Gastrocnemius medialis (tissue), 4 donors: ENCODE measurements around the gene SCGB1D2. TPM values are rescaled to one million over a fixed set of nuclear protein-coding genes. Genes with fewer than 3 reads are reported as not detected.
"Not testable (repeated sequence)": the region's sequence is repeated elsewhere in the genome, so short reads cannot be mapped to it uniquely, and the experiment has no call there.

Experiments used
- ATAC-seq, 2 donors: fragments of 150-250 bp; one replicate each; pipeline ENCODE4 v1.9.1; 2016
- DNase-seq, 2 donors: peaks; one replicate each; pipeline ENCODE4 v3.0.0-alpha.2; 2019
- H3K27ac ChIP-seq, 4 donors: fragments of 200-600 bp; sonication (generic); 1 replicate in 1 of 4; 2 replicates in 3 of 4; pipeline ENCODE4 v1.5.1; 2016 to 2018; ENCODE audit warnings: mild to moderate bottlenecking in 2 of 4, moderate library complexity in 1 of 4
- H3K27me3 ChIP-seq, 3 donors: fragments of 200-600 bp; sonication (generic) in 2 of 3; 1 replicate in 1 of 3; 2 replicates in 2 of 3; pipeline versions ENCODE4 v1.5.1 to v1.6.0; 2016 to 2019; ENCODE audit warnings: mild to moderate bottlenecking in 1 of 3, moderate library complexity in 1 of 3
- H3K36me3 ChIP-seq, 2 donors: fragments of 200-600 bp; sonication (generic) in 1 of 2; one replicate each; pipeline ENCODE4 v1.5.1; 2017 to 2018
- H3K4me1 ChIP-seq, 2 donors: fragments of 200-600 bp; sonication (generic) in 1 of 2; one replicate each; pipeline ENCODE4 v1.5.1; 2016 to 2017; ENCODE audit warnings: mild to moderate bottlenecking in 2 of 2
- H3K4me3 ChIP-seq, 4 donors: fragments of 200-600 bp; sonication (generic) in 3 of 4; 1 replicate in 1 of 4; 2 replicates in 3 of 4; pipeline ENCODE4 v1.5.1; 2016 to 2019; ENCODE audit warnings: mild to moderate bottlenecking in 2 of 4
- H3K9me3 ChIP-seq, 3 donors: fragments of 200-600 bp; sonication (generic) in 2 of 3; 1 replicate in 1 of 3; 2 replicates in 2 of 3; pipeline ENCODE4 v1.5.1; 2016 to 2019
- POLR2A ChIP-seq, 2 donors: fragments of 450-650 bp; IDR thresholded peaks; one replicate each; pipeline ENCODE4 v1.6.1; 2017; ENCODE audit warnings: antibody characterized with exemption in 2 of 2, mild to moderate bottlenecking in 2 of 2, moderate library complexity in 2 of 2
- in situ Hi-C, 4 donors: fragments of 200-750 bp; cut with MboI; loops; one replicate each; pipeline versions ENCODE4 v1.15.0 to v1.8.0; 2017; ENCODE audit warnings: low sequenced_read_pairs in 4 of 4
- intact Hi-C: fragments of 100-400 bp; cut with DNase I; formaldehyde crosslinking; loops from one replicate; pipeline ENCODE4 v1.15.1; 2023; ENCODE audit warnings: low total_unique reads
- total RNA-seq, 4 donors: library from RNA; depleted of rRNA; stranded (reverse); fragments of >200 nt; gene quantifications; one replicate each; pipeline versions ENCODE4 v1.1.0 to v1.2.3, GENCODE V29; 2016
- TF ChIP-seq, protein P1 (sequence below), 5 experiments: fragments of 450-650 bp in 3 of 5; fragments of 200-600 bp in 2 of 5; sonication (generic) in 2 of 5; IDR thresholded peaks in 4 of 5; conservative IDR thresholded peaks in 1 of 5; 1 replicate in 4 of 5; 2 replicates in 1 of 5; pipeline ENCODE4 v1.5.1; 2016 to 2019; ENCODE audit warnings: antibody characterized with exemption in 5 of 5, mild to moderate bottlenecking in 3 of 5, moderate library complexity in 3 of 5

The SCGB1D2 gene
- total RNA-seq, result 1 to 10 TPM in 2 of 4 donors, not detected in 2; 2.2 to 3.0 TPM

DNA sequence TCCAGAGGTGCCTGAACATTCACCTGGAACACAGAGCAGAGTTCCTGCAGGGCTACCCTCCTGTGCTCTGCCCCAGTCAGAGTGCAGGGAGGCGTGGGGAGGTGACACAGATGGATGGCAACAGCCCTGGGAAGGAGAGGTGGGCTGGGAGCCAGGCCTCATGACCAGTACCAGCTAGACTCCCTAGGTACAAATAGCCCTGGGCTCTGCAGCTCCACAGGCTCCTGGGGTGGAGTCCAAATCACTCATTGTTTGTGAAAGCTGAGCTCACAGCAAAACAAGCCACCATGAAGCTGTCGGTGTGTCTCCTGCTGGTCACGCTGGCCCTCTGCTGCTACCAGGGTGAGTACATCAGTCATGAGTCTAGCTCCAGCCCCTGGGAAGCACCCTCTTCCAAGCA, at the start of gene SCGB1D2:
Gene SCGB1D2 (plus strand): TSS at position 219 of the 400 bp plus-strand sequence. CDS start 69 bp downstream, at position 288.
- TF ChIP-seq, protein P1, sequence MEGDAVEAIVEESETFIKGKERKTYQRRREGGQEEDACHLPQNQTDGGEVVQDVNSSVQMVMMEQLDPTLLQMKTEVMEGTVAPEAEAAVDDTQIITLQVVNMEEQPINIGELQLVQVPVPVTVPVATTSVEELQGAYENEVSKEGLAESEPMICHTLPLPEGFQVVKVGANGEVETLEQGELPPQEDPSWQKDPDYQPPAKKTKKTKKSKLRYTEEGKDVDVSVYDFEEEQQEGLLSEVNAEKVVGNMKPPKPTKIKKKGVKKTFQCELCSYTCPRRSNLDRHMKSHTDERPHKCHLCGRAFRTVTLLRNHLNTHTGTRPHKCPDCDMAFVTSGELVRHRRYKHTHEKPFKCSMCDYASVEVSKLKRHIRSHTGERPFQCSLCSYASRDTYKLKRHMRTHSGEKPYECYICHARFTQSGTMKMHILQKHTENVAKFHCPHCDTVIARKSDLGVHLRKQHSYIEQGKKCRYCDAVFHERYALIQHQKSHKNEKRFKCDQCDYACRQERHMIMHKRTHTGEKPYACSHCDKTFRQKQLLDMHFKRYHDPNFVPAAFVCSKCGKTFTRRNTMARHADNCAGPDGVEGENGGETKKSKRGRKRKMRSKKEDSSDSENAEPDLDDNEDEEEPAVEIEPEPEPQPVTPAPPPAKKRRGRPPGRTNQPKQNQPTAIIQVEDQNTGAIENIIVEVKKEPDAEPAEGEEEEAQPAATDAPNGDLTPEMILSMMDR (IDR thresholded peaks at IDR 0.05 in 4 of 5, conservative IDR thresholded peaks at IDR 0.05 in 1 of 5), result no peak
- no peak for TF ChIP-seq POLR2A (IDR thresholded peaks at IDR 0.05)
- DNase-seq, result peak; percentile 79 to 91
- peak; percentile 96 to 98 for ATAC-seq
- in situ Hi-C loops, result no loop called here
- Histone ChIP-seq H3K27me3 (peaks cover 0 to 5% (median 0%) of the 10 kb centered on the region in 3 donors), H3K4me3 (no peak within 1 kb of the TSS), H3K4me1 (peaks cover 0 to 4% of the 10 kb centered on the region in 2 donors), H3K36me3 (no peaks in the 10 kb centered on the region), H3K9me3 (no peaks in the 10 kb centered on the region), H3K27ac (peak within 1 kb of the TSS; percentile 70 to 84 (median 78))
- intact Hi-C loops, result no loop called here

DNA sequence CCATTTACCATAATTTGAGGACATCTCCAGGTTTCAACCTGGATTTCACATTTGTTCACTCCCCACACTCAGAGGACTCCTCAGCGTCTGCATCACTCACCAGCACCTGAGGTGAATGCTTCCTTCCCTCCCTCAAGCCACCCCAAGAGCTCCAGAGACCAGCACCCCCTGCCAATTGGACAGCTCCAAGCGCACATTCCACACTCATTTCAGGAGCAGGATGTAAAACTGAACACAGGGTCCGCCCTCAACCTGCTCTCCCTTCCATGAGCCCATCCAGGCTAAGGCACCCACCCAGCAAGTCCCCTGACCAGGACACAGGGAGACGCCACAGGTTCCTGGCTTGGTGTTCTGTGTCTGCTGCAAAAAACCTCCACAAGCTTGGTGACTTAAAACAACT, 48.1 kb upstream of the SCGB1D2 start:
- DNase-seq, result no peak
- in situ Hi-C loops, result no loop called here
- Histone ChIP-seq H3K4me3 (no peak overlapping the region), H3K9me3 (no peaks in the 10 kb centered on the region), H3K27me3 (no peaks in the 10 kb centered on the region), H3K4me1 (no peaks in the 10 kb centered on the region), H3K27ac (no peak overlapping the region), H3K36me3 (no peaks in the 10 kb centered on the region)
- no peak for ATAC-seq
- no peak for TF ChIP-seq POLR2A (IDR thresholded peaks at IDR 0.05)
- TF ChIP-seq, protein P1 (IDR thresholded peaks at IDR 0.05 in 4 of 5, conservative IDR thresholded peaks at IDR 0.05 in 1 of 5), result no peak
- intact Hi-C loops, result no loop called here

GRCh38 chr11:62195010-62195409, 47.0 kb upstream of the SCGB1D2 start:
- H3K9me3 ChIP-seq, ATAC-seq, in situ Hi-C loops, DNase-seq, intact Hi-C loops, H3K4me1 ChIP-seq, H3K4me3 ChIP-seq, H3K36me3 ChIP-seq, H3K27me3 ChIP-seq, H3K27ac ChIP-seq: not testable (repeated sequence)

DNA sequence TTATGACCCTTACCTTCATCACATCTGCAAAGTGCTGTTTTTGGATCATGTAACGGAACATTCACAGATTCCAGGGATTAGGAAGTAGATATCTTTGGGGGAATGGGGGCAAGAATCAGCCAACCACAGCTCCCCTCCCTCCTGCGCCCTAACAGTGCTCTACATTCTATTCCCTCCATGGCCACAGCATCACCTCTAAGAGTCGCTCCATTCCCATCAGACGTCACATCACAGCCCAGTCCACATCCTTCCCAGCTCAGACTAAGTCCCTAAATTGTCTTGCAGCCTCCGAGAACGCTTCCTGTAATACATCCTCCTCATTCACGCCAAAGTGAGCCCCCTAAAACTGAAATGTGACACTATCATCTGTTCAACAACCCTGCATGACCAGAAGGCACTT, 46.1 kb upstream of the SCGB1D2 start:
- Histone ChIP-seq H3K36me3 (no peaks in the 10 kb centered on the region), H3K27me3 (no peaks in the 10 kb centered on the region), H3K4me1 (no peaks in the 10 kb centered on the region), H3K9me3 (no peaks in the 10 kb centered on the region), H3K4me3 (no peak overlapping the region), H3K27ac (no peak overlapping the region)
- no peak for ATAC-seq
- TF ChIP-seq, protein P1 (IDR thresholded peaks at IDR 0.05 in 4 of 5, conservative IDR thresholded peaks at IDR 0.05 in 1 of 5), result no peak
- TF ChIP-seq POLR2A (IDR thresholded peaks at IDR 0.05), result no peak
- in situ Hi-C loops, result no loop called here
- intact Hi-C loops, result no loop called here
- DNase-seq, result no peak

DNA sequence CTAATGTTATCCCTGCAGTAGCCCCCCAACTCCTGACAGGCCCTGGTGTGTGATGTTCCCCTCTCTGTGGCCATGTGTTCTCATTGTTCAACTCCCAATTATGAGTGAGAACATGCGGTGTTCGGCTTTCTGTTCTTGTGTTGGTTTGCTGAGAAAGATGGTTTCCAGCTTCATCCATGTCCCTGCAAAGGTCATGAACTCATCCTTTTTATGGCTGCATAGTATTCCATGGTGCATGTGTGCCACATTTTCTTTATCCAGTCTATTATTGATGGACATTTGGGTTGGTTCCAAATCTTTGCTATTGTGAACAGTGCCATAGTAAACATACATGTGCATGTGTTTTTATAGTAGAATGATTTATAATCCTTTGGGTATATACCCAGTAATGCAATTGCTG, 44.6 kb upstream of the SCGB1D2 start:
- H3K4me3 ChIP-seq, ATAC-seq, H3K27me3 ChIP-seq, in situ Hi-C loops, H3K27ac ChIP-seq, H3K9me3 ChIP-seq, intact Hi-C loops, H3K36me3 ChIP-seq, H3K4me1 ChIP-seq, DNase-seq: not testable (repeated sequence)

- no peaks in the 10 kb centered on the region for H3K36me3 ChIP-seq
- H3K9me3 ChIP-seq, result no peaks in the 10 kb centered on the region
- ATAC-seq (no peak), DNase-seq (no peak)
- H3K4me1 ChIP-seq, result no peaks in the 10 kb centered on the region
- H3K4me3 ChIP-seq, result no peak overlapping the region
- H3K27me3 ChIP-seq, result no peaks in the 10 kb centered on the region
- TF ChIP-seq, protein P1 (IDR thresholded peaks at IDR 0.05 in 4 of 5, conservative IDR thresholded peaks at IDR 0.05 in 1 of 5), result no peak
- TF ChIP-seq POLR2A (IDR thresholded peaks at IDR 0.05), result no peak
- in situ Hi-C loops, result no loop called here
- intact Hi-C loops, result no loop called here
- H3K27ac ChIP-seq, result no peak overlapping the region
Observed at GRCh38 chr11:62201376-62201775, 40.7 kb upstream of the SCGB1D2 start.
